HepG2 (cell line): Measurements from ENCODE around the gene SMARCB1.

Experiments
- CTCF ChIP-seq: sonication (generic); formaldehyde crosslinking; IDR thresholded peaks from 2 replicates; pipeline ENCODE4 v1.5.0; 2020; ENCODE audit warnings: mild to moderate bottlenecking, missing genetic modification reagents, moderate library complexity
- ISL2 ChIP-seq: sonication (generic); formaldehyde crosslinking; IDR thresholded peaks from 2 replicates; pipeline ENCODE4 v1.5.0; 2020; ENCODE audit warnings: missing genetic modification reagents
- MAFG ChIP-seq: sonication (generic); formaldehyde crosslinking; IDR thresholded peaks from 2 replicates; pipeline ENCODE4 v1.5.1; 2020; ENCODE audit warnings: mild to moderate bottlenecking, missing genetic modification reagents
- RELA ChIP-seq: sonication (generic); formaldehyde crosslinking; IDR thresholded peaks from 2 replicates; pipeline ENCODE4 v1.4.0; 2020; ENCODE audit warnings: missing genetic modification reagents
- RFX1 ChIP-seq: fragments of 450-650 bp; IDR thresholded peaks from 2 replicates; pipeline ENCODE4 v1.6.1; 2017
- TAF1 ChIP-seq: sonication (generic); formaldehyde crosslinking; IDR thresholded peaks from 2 replicates; pipeline ENCODE4 v1.4.0; 2020; ENCODE audit warnings: missing genetic modification reagents
- ZNF232 ChIP-seq: sonication (generic); formaldehyde crosslinking; IDR thresholded peaks from 2 replicates; pipeline ENCODE4 v1.4.0; 2020; ENCODE audit warnings: missing genetic modification reagents, borderline replicate concordance
- ZNF451 ChIP-seq: sonication (generic); formaldehyde crosslinking; IDR thresholded peaks from 2 replicates; pipeline ENCODE4 v1.5.0; 2020; ENCODE audit warnings: mild to moderate bottlenecking, missing genetic modification reagents
- ZNF781 ChIP-seq: sonication (generic); formaldehyde crosslinking; IDR thresholded peaks from 2 replicates; pipeline ENCODE4 v1.5.1; 2020; ENCODE audit warnings: borderline replicate concordance, mild to moderate bottlenecking, missing genetic modification reagents; ENCODE audit errors: not compliant biosample characterization
- TF ChIP-seq, protein P1 (sequence below): sonication (generic); formaldehyde crosslinking; IDR thresholded peaks from 2 replicates; pipeline ENCODE4 v1.4.0; 2020; ENCODE audit warnings: missing genetic modification reagents, mild to moderate bottlenecking, borderline replicate concordance
- TF ChIP-seq, protein P2 (sequence below): sonication (generic); IDR thresholded peaks from 2 replicates; pipeline ENCODE4 v1.6.1; 2016; ENCODE audit warnings: low read depth, borderline replicate concordance

- TF ChIP-seq, protein P1, sequence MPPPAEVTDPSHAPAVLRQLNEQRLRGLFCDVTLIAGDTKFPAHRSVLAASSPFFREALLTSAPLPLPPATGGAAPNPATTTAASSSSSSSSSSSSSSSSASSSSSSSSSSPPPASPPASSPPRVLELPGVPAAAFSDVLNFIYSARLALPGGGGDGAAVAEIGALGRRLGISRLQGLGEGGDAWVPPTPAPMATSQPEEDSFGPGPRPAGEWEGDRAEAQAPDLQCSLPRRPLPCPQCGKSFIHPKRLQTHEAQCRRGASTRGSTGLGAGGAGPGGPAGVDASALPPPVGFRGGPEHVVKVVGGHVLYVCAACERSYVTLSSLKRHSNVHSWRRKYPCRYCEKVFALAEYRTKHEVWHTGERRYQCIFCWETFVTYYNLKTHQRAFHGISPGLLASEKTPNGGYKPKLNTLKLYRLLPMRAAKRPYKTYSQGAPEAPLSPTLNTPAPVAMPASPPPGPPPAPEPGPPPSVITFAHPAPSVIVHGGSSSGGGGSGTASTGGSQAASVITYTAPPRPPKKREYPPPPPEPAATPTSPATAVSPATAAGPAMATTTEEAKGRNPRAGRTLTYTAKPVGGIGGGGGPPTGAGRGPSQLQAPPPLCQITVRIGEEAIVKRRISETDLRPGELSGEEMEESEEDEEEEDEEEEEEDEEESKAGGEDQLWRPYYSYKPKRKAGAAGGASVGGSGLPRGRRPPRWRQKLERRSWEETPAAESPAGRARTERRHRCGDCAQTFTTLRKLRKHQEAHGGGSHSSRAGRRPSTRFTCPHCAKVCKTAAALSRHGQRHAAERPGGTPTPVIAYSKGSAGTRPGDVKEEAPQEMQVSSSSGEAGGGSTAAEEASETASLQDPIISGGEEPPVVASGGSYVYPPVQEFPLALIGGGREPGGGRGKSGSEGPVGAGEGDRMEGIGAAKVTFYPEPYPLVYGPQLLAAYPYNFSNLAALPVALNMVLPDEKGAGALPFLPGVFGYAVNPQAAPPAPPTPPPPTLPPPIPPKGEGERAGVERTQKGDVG (CRISPR knock-in tag) = no peak
- no peak for TF ChIP-seq RFX1
- no peak for TF ChIP-seq RELA
- TF ChIP-seq ZNF781 = no peak
- TF ChIP-seq, protein P2, sequence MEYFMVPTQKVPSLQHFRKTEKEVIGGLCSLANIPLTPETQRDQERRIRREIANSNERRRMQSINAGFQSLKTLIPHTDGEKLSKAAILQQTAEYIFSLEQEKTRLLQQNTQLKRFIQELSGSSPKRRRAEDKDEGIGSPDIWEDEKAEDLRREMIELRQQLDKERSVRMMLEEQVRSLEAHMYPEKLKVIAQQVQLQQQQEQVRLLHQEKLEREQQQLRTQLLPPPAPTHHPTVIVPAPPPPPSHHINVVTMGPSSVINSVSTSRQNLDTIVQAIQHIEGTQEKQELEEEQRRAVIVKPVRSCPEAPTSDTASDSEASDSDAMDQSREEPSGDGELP = no peak
- no peak for TF ChIP-seq ZNF451 (CRISPR knock-in tag)
- no peak for TF ChIP-seq ZNF232 (CRISPR knock-in tag)
- no peak for TF ChIP-seq TAF1
- TF ChIP-seq MAFG (CRISPR knock-in tag) = no peak
- no peak for TF ChIP-seq ISL2
- no peak for TF ChIP-seq CTCF
Observed at GRCh38 chr22:23817146-23817545, 30.4 kb downstream of the SMARCB1 start.
